ENCODE results near the gene GPR85. TPM values are rescaled to one million over a fixed set of nuclear protein-coding genes. Genes with fewer than 3 reads are reported as not detected.

GPR85 gene
- total RNA-seq = 8.6 TPM in 2 replicates

GRCh38 chr7:113086431-113086888 is at the start of gene GPR85:
Gene GPR85, minus strand, starts transcription at chr7:113086827. Its CDS starts 2,106 bp downstream, at chr7:113084721.

GRCh38 chr7:113118074-113118959 is 31.7 kb upstream of the GPR85 start, which contains the start of gene SMIM30:
Gene SMIM30, minus strand, starts transcription at chr7:113118554. Its CDS starts 976 bp downstream, at chr7:113117578.

Other genes with a start within 250 kb of the GPR85 start
- 64.9 and 76.3 TPM in 2 replicates for gene SMIM30, start 31.7 kb upstream of the GPR85 start, total RNA-seq

Measured in uterine smooth muscle cell (primary cell).